NCI-H226 (cell line): ENCODE data around the gene MICAL3.
A peak's percentile ranks its signal among the peaks of the same experiment; 100 is the strongest.

Experiments used
- DNase-seq: peaks from one replicate; pipeline ENCODE4 v3.0.0-alpha.2; 2015

The MICAL3 gene

DNA sequence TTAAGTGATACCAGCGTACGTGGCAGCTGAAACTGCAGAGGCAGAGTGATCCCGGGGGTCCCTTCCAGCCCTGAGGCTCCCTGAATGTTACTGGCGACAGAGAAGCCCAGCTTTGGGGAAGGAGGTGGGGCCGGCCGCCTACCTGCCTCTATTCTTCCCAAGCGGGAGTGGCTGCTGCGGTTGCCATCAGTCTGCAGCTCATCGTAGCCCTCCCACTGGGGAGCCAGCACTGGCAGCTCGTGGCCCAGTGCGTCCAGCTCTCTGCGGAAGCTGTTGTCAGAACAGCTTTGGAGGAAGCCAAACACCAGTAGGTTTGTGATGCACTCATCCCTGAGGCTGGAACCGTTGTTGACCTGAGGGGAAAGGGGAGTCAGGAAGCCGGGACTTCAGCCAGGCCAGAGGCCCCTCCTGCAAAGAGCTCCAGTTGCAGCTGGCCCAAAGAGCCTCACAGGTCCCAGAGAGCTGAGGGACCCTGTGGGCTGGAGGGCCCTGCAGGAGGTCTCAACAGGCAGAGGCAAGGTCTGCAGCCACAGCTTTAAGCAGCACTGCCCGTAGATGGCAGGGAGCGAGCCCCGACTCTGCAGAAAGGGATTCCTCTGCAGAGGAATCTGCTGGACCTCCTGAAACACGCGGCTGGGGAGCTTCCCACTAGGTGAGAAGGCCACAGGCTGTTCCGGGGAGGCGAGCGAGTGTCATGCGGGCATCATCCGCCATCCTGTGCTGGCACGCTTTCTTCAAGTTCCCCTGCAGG, 280.5 kb downstream of the MICAL3 start:
- DNase-seq, result no peak

DNA sequence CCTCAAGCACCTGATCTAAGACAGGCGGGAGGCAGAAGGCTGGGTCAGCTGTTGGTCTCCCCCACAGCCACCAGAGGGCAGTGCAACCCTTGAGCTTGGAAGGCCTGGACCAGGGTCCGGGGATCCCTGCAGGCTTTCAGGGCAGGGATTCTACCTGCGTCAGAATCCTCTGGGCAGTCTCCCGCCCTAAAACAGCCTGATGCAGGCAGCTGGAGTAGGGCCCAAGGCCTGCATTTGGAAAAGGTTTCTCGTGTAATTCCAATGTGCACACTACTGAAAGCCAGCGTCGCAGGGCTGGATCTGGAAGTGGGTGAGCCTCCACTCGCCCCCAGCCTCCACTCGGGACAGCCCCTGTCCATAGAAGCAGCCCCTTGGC, 281.8 kb downstream of the MICAL3 start:
- peak; percentile 26 for DNase-seq

DNA sequence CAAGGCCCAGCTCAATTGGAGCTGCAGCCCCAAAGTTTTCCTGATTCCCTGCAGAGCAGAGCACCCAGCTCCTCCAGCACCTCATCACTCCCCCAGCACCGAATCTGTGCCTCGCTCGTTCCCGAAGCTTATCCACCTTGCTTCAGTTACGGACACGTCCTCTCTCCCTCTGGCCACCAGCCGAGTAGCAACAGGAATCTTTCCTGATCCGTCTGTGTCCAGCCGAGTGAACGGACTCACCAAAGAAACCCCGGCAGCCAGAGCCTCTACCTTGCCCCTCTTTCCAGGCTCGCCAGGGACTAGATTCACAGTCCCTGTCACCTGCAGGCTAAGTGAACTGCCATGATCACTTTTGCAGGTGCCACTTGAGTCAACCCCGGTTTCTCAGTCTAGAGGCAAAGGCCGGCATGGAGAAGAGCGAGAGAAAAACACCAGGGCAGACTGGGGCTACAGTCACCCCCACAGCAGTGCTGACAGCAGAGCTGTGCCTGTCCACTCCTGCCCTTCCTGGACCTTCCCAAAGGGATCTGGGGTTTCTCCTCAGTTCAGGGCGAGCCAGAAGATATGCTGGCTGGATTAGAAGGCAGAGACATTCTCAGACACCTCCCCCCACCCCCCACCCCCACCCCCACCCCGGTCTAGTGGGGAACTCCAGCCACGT, 282.4 kb downstream of the MICAL3 start:
- DNase-seq, result no peak

DNA sequence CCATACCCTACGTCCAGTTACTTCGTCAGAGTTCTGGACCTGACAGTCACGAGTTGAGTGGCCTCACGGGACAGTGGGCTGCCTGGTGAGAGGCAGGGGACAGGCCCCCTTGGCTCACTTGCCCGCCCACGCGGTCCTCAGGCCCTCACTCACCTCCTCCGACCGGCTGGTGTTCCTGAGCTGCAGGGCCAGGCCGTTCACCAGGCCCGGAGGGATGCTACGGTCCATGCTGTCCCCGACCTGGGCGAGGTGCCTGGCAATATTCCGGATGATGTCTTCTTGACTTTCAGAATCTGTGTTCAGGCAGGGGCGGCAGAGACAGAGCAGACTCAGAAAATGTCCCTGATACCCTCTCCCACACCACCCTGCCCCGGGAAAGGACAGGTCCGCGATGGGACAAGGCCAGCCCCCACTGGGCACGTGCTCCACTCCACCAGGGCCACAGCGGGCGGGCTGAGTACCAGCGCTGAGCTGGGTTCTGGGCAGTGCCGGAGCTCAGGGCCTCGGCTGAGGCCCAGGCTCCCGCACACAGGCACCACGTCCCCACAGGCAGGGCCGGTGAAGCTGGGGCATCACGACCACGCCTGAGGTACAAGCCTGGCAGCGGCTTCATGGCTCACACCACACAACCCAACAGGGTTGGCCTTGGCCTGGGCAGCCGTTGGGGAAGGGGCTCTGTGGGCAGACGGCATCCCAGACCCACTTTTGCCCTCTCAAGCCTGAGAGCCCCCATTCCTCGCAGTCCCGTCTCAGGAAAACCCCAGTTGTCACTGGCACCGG, 285.0 kb downstream of the MICAL3 start:
- DNase-seq, result no peak

DNA sequence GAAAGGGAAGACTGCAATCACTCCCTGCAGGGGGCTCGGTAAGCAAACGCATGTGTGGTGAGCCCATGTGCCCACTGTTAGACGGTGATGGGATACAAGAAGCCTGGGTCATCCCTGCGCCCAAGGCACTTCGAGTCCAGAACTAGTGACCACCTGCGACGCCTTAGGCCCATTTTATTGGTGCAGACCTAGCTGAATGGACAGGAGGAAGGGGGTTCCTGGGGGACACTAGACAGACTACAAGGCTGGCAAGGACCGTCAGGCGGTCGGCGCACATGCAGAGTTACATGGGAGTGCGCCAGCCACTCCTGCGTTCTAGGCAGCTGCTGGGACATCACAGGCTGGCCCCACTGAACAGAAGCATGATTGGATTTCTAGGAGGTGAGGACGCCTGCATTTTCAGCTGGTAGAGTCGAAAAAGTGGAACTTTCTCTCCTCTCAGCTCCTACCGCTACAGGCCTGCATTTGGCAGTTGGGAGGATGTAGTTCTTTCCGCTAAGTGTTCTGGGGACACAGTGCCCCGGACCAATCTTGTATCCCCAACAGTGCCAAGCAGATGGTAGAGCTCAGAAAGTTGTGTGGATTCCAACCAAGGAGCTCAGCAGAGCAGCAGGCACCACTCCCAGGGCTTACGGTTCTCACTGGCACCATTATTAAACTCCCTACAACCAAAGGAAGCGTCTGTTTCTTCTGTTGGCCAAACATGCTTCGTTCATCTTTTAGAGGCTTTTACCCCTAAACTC, 285.8 kb downstream of the MICAL3 start:
- no peak for DNase-seq
